NT2/D1 (cell line): ENCODE data around the gene HGFAC.

Experiments
- DNase-seq: peaks from one replicate; pipeline ENCODE4 v3.0.0-alpha.2; 2011; ENCODE audit warnings: low read depth, low spot score
- H3K27me3 ChIP-seq: 2 replicates; pipeline ENCODE4 v1.6.0; 2011; ENCODE audit warnings: mild to moderate bottlenecking; ENCODE audit not compliant: insufficient read length, insufficient read depth
- H3K36me3 ChIP-seq: 2 replicates; pipeline ENCODE4 v1.6.1; 2011; ENCODE audit warnings: mild to moderate bottlenecking, low read length, mixed read lengths; ENCODE audit not compliant: insufficient read depth, insufficient read length
- H3K4me1 ChIP-seq: 2 replicates; pipeline ENCODE4 v1.5.1; 2011; ENCODE audit not compliant: insufficient read depth, insufficient read length
- H3K4me3 ChIP-seq: 2 replicates; pipeline ENCODE4 v1.5.1; 2011; ENCODE audit warnings: low read depth; ENCODE audit not compliant: insufficient read length
- H3K9ac ChIP-seq: 2 replicates; pipeline ENCODE4 v1.6.0; 2011; ENCODE audit warnings: low read depth; ENCODE audit not compliant: insufficient read length
- H3K9me3 ChIP-seq: 2 replicates; pipeline ENCODE4 v1.5.1; 2011; ENCODE audit warnings: mild to moderate bottlenecking, low read length; ENCODE audit not compliant: insufficient read depth
- SUZ12 ChIP-seq: IDR thresholded peaks from 2 replicates; pipeline ENCODE4 v1.6.1; 2011; ENCODE audit not compliant: insufficient read length, insufficient read depth; ENCODE audit errors: extremely low read depth
- YY1 ChIP-seq: IDR thresholded peaks from 2 replicates; pipeline ENCODE4 v1.6.1; 2011; ENCODE audit not compliant: insufficient read length, insufficient read depth
- ZNF274 ChIP-seq: IDR thresholded peaks from 2 replicates; pipeline ENCODE4 v1.6.1; 2011; ENCODE audit warnings: mild to moderate bottlenecking, low read depth, low read length

The HGFAC gene

GRCh38 chr4:3485011-3485791, 43.4 kb downstream of the HGFAC start:
- Histone ChIP-seq H3K27me3 (peaks cover 89% of the 10 kb centered on the region), H3K4me1 (peaks cover 63% of the 10 kb centered on the region), H3K9me3 (no peaks in the 10 kb centered on the region), H3K4me3 (no peak overlapping the region), H3K9ac (peak overlapping the region; percentile 56), H3K36me3 (no peaks in the 10 kb centered on the region)
- DNase-seq = no peak
- no peak for TF ChIP-seq ZNF274
- TF ChIP-seq SUZ12 = no peak
- TF ChIP-seq YY1 = no peak

- DNase-seq = no peak
- H3K9me3 ChIP-seq = no peaks in the 10 kb centered on the region
- no peaks in the 10 kb centered on the region for H3K36me3 ChIP-seq
- peaks cover 63% of the 10 kb centered on the region for H3K4me1 ChIP-seq
- H3K9ac ChIP-seq = no peak overlapping the region
- H3K27me3 ChIP-seq = peaks cover 97% of the 10 kb centered on the region
- TF ChIP-seq ZNF274 (no peak), YY1 (no peak), SUZ12 (no peak)
- no peak overlapping the region for H3K4me3 ChIP-seq
Measured at GRCh38 chr4:3485886-3486540, 44.2 kb downstream of the HGFAC start.

- Histone ChIP-seq H3K4me3 (no peak overlapping the region), H3K9me3 (no peaks in the 10 kb centered on the region), H3K4me1 (peaks cover 57% of the 10 kb centered on the region), H3K9ac (no peak overlapping the region), H3K27me3 (peaks cover 99% of the 10 kb centered on the region), H3K36me3 (no peaks in the 10 kb centered on the region)
- TF ChIP-seq SUZ12 (no peak), ZNF274 (no peak), YY1 (no peak)
- no peak for DNase-seq
Measured at GRCh38 chr4:3486541-3487540, 45.1 kb downstream of the HGFAC start.

- Histone ChIP-seq H3K27me3 (peaks cover 99% of the 10 kb centered on the region), H3K9ac (no peak overlapping the region)
Measured at GRCh38 chr4:3487861-3488260, 46.1 kb downstream of the HGFAC start.

GRCh38 chr4:3488820-3489219, 47.1 kb downstream of the HGFAC start:
- TF ChIP-seq SUZ12 (no peak), YY1 (no peak), ZNF274 (no peak)
- Histone ChIP-seq H3K27me3 (peaks cover 100% of the 10 kb centered on the region), H3K9me3 (no peaks in the 10 kb centered on the region), H3K4me3 (no peak overlapping the region), H3K9ac (no peak overlapping the region), H3K36me3 (no peaks in the 10 kb centered on the region), H3K4me1 (peaks cover 61% of the 10 kb centered on the region)
- no peak for DNase-seq

More at GRCh38 chr4:3487861-3488260, 46.1 kb downstream of the HGFAC start:
- Histone ChIP-seq H3K4me3 (no peak overlapping the region), H3K36me3 (no peaks in the 10 kb centered on the region), H3K4me1 (peaks cover 57% of the 10 kb centered on the region), H3K9me3 (no peaks in the 10 kb centered on the region)
- no peak for TF ChIP-seq ZNF274
- no peak for TF ChIP-seq YY1
- TF ChIP-seq SUZ12 = no peak
- DNase-seq = no peak

- H3K27me3 ChIP-seq = peaks cover 100% of the 10 kb centered on the region
- no peak overlapping the region for H3K4me3 ChIP-seq
- DNase-seq = no peak
- no peak for TF ChIP-seq SUZ12
- no peak for TF ChIP-seq ZNF274
- TF ChIP-seq YY1 = no peak
- H3K36me3 ChIP-seq = no peaks in the 10 kb centered on the region
- H3K4me1 ChIP-seq = peaks cover 60% of the 10 kb centered on the region
- H3K9ac ChIP-seq = no peak overlapping the region
- no peaks in the 10 kb centered on the region for H3K9me3 ChIP-seq
Measured at GRCh38 chr4:3489451-3489962, 47.7 kb downstream of the HGFAC start.
